ENCODE measurements around the gene SLC8B1. TPM values are rescaled to one million over a fixed set of nuclear protein-coding genes. Genes with fewer than 3 reads are reported as not detected.

Gene SLC8B1
- total RNA-seq, 4 donors from 2014 or later, result 19.6 to 31.9 (median 28.5) TPM

DNA sequence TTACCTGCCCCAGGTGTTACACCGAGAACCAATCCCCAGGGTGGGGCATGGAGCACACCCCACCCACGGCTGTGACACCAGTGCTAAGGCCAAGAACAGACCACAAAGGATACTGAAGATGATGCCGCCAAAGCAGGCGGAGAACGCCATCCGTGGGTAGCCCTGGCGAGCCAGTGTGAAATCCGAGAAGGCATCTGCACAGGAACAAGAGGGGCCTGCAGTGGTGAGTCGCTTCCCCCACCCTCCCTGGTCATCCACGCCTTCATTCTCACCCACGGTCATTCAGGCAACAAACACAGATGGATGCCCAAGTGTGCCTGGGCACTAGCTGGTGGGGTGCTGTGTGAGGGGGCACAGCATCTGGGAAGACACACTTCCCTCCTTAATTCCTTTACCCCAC, 28.5 kb downstream of the SLC8B1 start:
- TF ChIP-seq, protein P1, sequence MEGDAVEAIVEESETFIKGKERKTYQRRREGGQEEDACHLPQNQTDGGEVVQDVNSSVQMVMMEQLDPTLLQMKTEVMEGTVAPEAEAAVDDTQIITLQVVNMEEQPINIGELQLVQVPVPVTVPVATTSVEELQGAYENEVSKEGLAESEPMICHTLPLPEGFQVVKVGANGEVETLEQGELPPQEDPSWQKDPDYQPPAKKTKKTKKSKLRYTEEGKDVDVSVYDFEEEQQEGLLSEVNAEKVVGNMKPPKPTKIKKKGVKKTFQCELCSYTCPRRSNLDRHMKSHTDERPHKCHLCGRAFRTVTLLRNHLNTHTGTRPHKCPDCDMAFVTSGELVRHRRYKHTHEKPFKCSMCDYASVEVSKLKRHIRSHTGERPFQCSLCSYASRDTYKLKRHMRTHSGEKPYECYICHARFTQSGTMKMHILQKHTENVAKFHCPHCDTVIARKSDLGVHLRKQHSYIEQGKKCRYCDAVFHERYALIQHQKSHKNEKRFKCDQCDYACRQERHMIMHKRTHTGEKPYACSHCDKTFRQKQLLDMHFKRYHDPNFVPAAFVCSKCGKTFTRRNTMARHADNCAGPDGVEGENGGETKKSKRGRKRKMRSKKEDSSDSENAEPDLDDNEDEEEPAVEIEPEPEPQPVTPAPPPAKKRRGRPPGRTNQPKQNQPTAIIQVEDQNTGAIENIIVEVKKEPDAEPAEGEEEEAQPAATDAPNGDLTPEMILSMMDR (IDR thresholded peaks at IDR 0.05), result no peak
- no peak for TF ChIP-seq POLR2A (IDR thresholded peaks at IDR 0.05)
- 82 to 85% methylated on average over 4 to 5 of the region's 11 CpGs for WGBS, 2 donors
- no peak for DNase-seq
- intact Hi-C loops (cut with DNase I), result no loop called here
- H3K27me3 ChIP-seq, result no peaks in the 10 kb centered on the region
- no peak overlapping the region for H3K27ac ChIP-seq
- H3K4me3 ChIP-seq, result no peak overlapping the region
- no peaks in the 10 kb centered on the region for H3K4me1 ChIP-seq
- no peaks in the 10 kb centered on the region for H3K9me3 ChIP-seq
- H3K36me3 ChIP-seq, result peaks cover 15 to 98% (median 24%) of the 10 kb centered on the region in 3 donors

DNA sequence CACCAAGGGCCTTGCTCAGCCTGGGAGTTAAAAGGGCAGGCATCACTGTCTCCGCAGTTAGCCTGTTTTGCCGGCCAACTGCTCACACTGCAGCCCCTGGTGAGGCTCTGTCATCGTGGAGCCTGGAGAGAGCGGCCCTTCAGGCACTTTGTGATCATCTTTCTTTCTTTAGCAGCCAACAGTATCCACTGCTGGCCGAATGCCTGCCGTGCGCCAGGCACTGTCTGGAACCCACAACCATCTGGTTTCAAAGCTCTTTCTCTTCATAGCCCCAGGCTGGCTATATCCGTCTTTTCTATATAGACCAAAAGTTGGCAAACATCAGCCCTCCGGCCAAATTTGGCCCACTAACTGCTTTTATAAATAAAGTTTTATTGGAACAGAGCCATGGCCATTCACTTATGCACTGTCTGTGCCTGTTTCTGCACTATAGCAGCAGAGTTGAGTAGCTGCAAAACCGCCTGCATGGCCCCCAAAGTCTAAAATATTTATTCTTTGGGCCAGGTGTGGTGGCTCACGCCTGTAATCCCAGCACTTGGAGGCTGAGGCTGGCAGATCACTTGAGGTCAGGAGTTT, 29.5 kb downstream of the SLC8B1 start:
- Histone ChIP-seq H3K9me3 (no peaks in the 10 kb centered on the region), H3K4me3 (no peak overlapping the region), H3K27ac (no peak overlapping the region), H3K4me1 (peaks cover 0 to under 1% (median 0%) of the 10 kb centered on the region in 3 donors), H3K36me3 (peaks cover 15 to 88% (median 24%) of the 10 kb centered on the region in 3 donors), H3K27me3 (no peaks in the 10 kb centered on the region)
- 81 to 88% methylated on average over 5 to 8 of the region's 11 CpGs for WGBS, 2 donors
- intact Hi-C loops (cut with DNase I), result no loop called here
- DNase-seq, result no peak
- TF ChIP-seq, protein P1 (IDR thresholded peaks at IDR 0.05), result no peak
- no peak for TF ChIP-seq POLR2A (IDR thresholded peaks at IDR 0.05)

DNA sequence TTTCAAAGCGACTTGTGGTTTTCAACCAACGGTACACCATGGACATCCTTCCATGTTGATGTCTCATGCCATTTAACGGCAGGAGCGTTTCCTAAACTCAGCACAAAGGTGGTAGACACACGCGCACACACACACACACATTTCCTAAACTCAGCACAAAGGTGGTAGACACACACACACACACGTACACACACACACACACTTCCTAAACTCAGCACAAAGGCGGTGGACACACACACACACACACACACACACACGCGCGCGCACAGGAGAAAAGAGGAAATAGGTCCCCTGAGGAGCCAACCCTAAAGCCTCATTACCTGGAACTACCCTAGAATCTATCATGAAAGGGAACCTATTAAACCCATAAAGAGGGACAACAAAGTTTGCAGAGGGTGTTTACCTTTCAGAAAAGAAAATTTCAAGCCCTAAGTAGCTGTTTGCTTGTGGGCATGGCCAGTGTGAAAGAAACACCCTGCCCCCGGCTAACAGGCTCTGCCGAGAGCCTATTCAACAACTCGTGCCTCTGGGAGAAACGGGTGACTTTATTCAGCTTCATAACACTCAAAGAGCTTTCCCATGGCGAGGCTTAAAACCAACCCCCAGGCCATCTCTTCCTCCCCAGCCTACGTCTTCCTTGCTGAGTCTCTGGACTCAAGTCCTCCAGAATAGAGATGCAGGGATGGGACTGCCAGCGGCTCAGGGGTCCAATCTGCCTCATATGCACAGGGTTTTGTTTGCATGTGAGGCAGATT, 31.8 kb downstream of the SLC8B1 start:
- Histone ChIP-seq H3K36me3 (peaks cover 9 to 76% (median 18%) of the 10 kb centered on the region in 3 donors), H3K27ac (no peak overlapping the region), H3K27me3 (no peaks in the 10 kb centered on the region), H3K9me3 (no peaks in the 10 kb centered on the region), H3K4me1 (peaks cover 9 to 24% (median 15%) of the 10 kb centered on the region in 3 donors), H3K4me3 (no peak overlapping the region)
- no peak for DNase-seq
- intact Hi-C loops (cut with DNase I), result no loop called here
- TF ChIP-seq, protein P1 (IDR thresholded peaks at IDR 0.05), result no peak
- TF ChIP-seq POLR2A (IDR thresholded peaks at IDR 0.05), result no peak
- WGBS, 2 donors, result 72% methylated on average over 15 to 19 of the region's 19 CpGs

DNA sequence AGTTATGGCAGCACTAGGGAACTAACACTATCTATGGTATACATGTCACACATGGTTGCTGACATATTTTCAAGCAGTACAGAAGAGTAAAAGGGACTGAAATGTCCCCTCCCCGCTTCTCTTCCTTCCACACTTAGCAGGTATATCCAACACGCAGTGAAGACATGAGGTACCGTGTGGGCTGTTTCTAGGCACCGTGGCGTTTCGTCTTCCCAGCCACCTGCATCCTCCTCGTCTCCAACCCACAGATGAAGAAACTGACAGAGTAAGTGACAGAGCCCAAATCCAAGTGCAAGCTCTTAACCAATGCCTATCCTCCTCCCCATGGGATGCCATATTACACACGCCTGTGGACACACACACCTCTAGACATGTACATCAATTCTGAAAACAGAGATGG, 32.4 kb downstream of the SLC8B1 start:
- DNase-seq, result no peak
- Histone ChIP-seq H3K27me3 (no peaks in the 10 kb centered on the region), H3K9me3 (no peaks in the 10 kb centered on the region), H3K4me3 (no peak overlapping the region), H3K4me1 (peaks cover 9 to 30% (median 15%) of the 10 kb centered on the region in 3 donors), H3K36me3 (peaks cover 9 to 76% (median 12%) of the 10 kb centered on the region in 3 donors), H3K27ac (no peak overlapping the region)
- 87 to 95% methylated on average over 8 of the region's 8 CpGs for WGBS, 2 donors
- intact Hi-C loops (cut with DNase I), result no loop called here
- TF ChIP-seq, protein P1 (IDR thresholded peaks at IDR 0.05), result no peak
- no peak for TF ChIP-seq POLR2A (IDR thresholded peaks at IDR 0.05)

DNA sequence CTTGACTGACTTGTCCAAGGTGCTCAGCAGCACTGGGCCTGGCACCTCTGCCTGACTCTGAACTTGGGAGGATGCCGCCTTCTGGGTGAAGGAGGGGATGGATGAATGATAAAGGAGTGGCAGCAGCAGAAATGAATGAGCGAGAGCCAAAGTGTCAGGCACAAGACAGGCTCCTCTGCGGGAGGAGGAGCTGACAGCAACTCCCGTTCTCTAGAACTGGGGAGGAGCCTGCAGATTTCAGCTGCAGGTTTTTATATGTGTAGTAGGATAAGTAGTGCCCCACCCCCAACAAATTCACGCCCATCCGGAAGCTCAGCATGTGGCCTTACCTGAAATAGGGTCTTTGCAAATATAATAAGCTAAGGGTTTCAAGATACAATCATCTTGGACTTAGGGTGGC, 33.1 kb downstream of the SLC8B1 start:
- TF ChIP-seq POLR2A (IDR thresholded peaks at IDR 0.05), result no peak
- no peak for DNase-seq
- Histone ChIP-seq H3K4me3 (no peak overlapping the region), H3K27me3 (no peaks in the 10 kb centered on the region), H3K27ac (no peak overlapping the region), H3K4me1 (peaks cover 9 to 33% (median 15%) of the 10 kb centered on the region in 3 donors), H3K36me3 (peaks cover 9 to 76% (median 9%) of the 10 kb centered on the region in 3 donors), H3K9me3 (no peaks in the 10 kb centered on the region)
- intact Hi-C loops (cut with DNase I), result no loop called here
- 84 to 89% methylated on average over 5 to 6 of the region's 6 CpGs for WGBS, 2 donors
